Keratinocyte (primary cell): ENCODE measurements around the gene ADM5. TPM values are rescaled to one million over a fixed set of nuclear protein-coding genes. Genes with fewer than 3 reads are reported as not detected.

ENCODE experiments used
- DNase-seq: peaks from one replicate; pipeline ENCODE4 v3.0.0-alpha.2; 2011; ENCODE audit warnings: low read depth, missing footprints, low spot score
- FAIRE-seq: peaks from 2 replicates; lab custom pipeline; 2011; peaks lifted over from hg19 to GRCh38; lab: Jason Lieb, UNC
- H2AFZ ChIP-seq: 2 replicates; pipeline ENCODE4 v1.6.0; 2012; ENCODE audit warnings: low read length, control low read depth, inconsistent platforms; ENCODE audit not compliant: control insufficient read depth
- H3K27ac ChIP-seq: 2 replicates; pipeline ENCODE4 v1.5.1; 2011; ENCODE audit warnings: low read length; ENCODE audit not compliant: control insufficient read depth, insufficient read depth
- H3K27me3 ChIP-seq: 3 replicates; pipeline ENCODE4 v1.6.0; 2011; ENCODE audit warnings: low read length; ENCODE audit not compliant: control insufficient read depth, insufficient read depth; ENCODE audit errors: extremely low read depth
- H3K36me3 ChIP-seq, 2 experiments: 2 replicates in 1 of 2; 3 replicates in 1 of 2; pipeline ENCODE4 v1.5.1; 2011; ENCODE audit warnings: low read length in 2 of 2, mild to moderate bottlenecking in 1 of 2; ENCODE audit not compliant: control insufficient read depth in 2 of 2, insufficient read depth in 2 of 2; ENCODE audit errors: extremely low read depth in 1 of 2
- H3K4me1 ChIP-seq: 3 replicates; pipeline ENCODE4 v1.5.1; 2011; ENCODE audit warnings: low read length; ENCODE audit not compliant: control insufficient read depth, insufficient read depth; ENCODE audit errors: extremely low read depth
- H3K4me2 ChIP-seq: 3 replicates; pipeline ENCODE4 v1.6.0; 2011; ENCODE audit warnings: low read depth, low read length; ENCODE audit not compliant: control insufficient read depth, insufficient read depth; ENCODE audit errors: extremely low read depth
- H3K4me3 ChIP-seq, 3 experiments: fragments of 200-600 bp in 1 of 3; sonication (generic) in 1 of 3; 2 replicates in 2 of 3; 3 replicates in 1 of 3; pipeline ENCODE4 v1.5.1; 2011 to 2016; ENCODE audit warnings: low read length in 3 of 3, mild to moderate bottlenecking in 3 of 3, control low read depth in 2 of 3, inconsistent platforms in 1 of 3, low read depth in 1 of 3, mixed read lengths in 1 of 3, mixed run types in 1 of 3, moderate library complexity in 1 of 3; ENCODE audit not compliant: control insufficient read depth in 2 of 3, insufficient read depth in 2 of 3; ENCODE audit errors: extremely low read depth in 1 of 3
- H3K79me2 ChIP-seq: 2 replicates; pipeline ENCODE4 v1.6.0; 2012; ENCODE audit warnings: low read length; ENCODE audit not compliant: control insufficient read depth, insufficient read depth
- H3K9ac ChIP-seq: 3 replicates; pipeline ENCODE4 v1.6.0; 2011; ENCODE audit warnings: low read length; ENCODE audit not compliant: control insufficient read depth, insufficient read depth; ENCODE audit errors: extremely low read depth
- H3K9me1 ChIP-seq: 3 replicates; pipeline ENCODE4 v1.6.0; 2011; ENCODE audit warnings: low read length; ENCODE audit not compliant: control insufficient read depth, insufficient read depth; ENCODE audit errors: extremely low read depth
- H3K9me3 ChIP-seq: 2 replicates; pipeline ENCODE4 v1.5.1; 2012; ENCODE audit warnings: low read depth, low read length; ENCODE audit not compliant: control insufficient read depth
- H4K20me1 ChIP-seq: 3 replicates; pipeline ENCODE4 v1.6.0; 2011; ENCODE audit warnings: low read length; ENCODE audit not compliant: control insufficient read depth, insufficient read depth; ENCODE audit errors: extremely low read depth
- EZH2 ChIP-seq: IDR thresholded peaks from one replicate; pipeline ENCODE4 v1.6.1; 2012; ENCODE audit warnings: inconsistent platforms, mild to moderate bottlenecking, low read length, moderate library complexity
- dilution Hi-C: fragments of 300-500 bp; cut with MboI; formaldehyde crosslinking; loops from one replicate; pipeline ENCODE4 v1.7.0; 2020; ENCODE audit warnings: low sequenced_read_pairs; ENCODE audit not compliant: extremely low pct_ligation_motif_present
- polyA plus RNA-seq, 5 experiments: library from polyadenylated mRNA; depleted of rRNA in 3 of 5; stranded (reverse) in 3 of 5; stranded (forward) in 1 of 5; unstranded in 1 of 5; fragments of >200 nt; gene quantifications; 1 replicate in 1 of 5; 2 replicates in 3 of 5; 3 replicates in 1 of 5; pipeline versions ENCODE4 v1.2.1 to v1.2.3, GENCODE V29; 2011 to 2012; ENCODE audit warnings: missing spikeins in 2 of 5, low read depth in 1 of 5, low replicate concordance in 1 of 5
- TF ChIP-seq, protein P1 (sequence below), 3 experiments: IDR thresholded peaks in 1 of 3; conservative IDR thresholded peaks in 1 of 3; optimal IDR thresholded peaks in 1 of 3; 2 replicates in 2 of 3; 3 replicates in 1 of 3; pipeline versions ENCODE3 to v1.5.1; 2011; ENCODE audit warnings: low read length in 3 of 3, mild to moderate bottlenecking in 3 of 3, moderate library complexity in 2 of 3, control low read depth in 1 of 3, inconsistent platforms in 1 of 3; ENCODE audit not compliant: insufficient read depth in 2 of 3; ENCODE audit errors: extremely low read depth in 1 of 3

ADM5 gene
- polyA plus RNA-seq, 1 donor (not counting 4 experiments of a cell fraction or from before 2014, with no cell fraction given) = 0.73 TPM

DNA sequence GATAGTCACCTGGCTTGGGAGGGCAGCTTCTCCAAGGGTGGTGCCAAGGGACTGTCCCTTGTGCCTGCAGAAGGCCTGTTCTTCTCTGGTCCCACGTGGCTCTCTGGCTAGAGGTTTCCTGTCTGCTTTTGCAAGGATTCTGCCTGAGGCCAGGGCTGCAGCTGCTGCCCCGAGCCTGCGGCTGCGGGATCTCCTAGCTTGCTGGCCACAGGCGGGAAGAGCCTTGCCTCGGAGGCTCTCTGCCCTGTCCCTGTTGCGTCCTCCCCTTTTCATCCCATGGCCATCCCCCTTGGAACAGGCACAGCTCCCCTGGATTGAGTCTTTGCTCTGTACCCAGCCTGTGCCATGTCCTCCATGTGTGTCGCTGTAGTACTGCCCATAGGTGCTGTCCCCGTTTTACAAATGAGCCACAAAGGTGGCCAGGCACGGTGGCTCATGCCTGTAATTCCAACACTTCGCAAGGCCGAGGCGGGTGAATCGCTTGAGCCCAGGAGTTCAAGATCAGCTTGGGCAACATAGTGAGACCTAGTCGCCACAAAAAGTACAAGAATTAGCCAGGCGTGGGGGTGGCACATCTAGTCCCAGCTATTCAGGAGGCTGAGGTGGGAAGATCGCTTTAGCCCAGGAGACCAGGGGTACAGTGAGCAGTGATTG lies 32.8 kb upstream of the ADM5 start:
- Histone ChIP-seq H3K79me2 (peaks cover 14% of the 10 kb centered on the region), H3K9me3 (no peaks in the 10 kb centered on the region), H3K4me3 (no peak overlapping the region), H3K4me2 (no peak overlapping the region), H3K27me3 (no peaks in the 10 kb centered on the region), H3K9me1 (no peaks in the 10 kb centered on the region), H3K36me3 (peaks cover 48 to 54% of the 10 kb centered on the region in 2 experiments), H4K20me1 (peaks cover 5% of the 10 kb centered on the region), H3K9ac (no peak overlapping the region), H3K4me1 (no peaks in the 10 kb centered on the region), H2AFZ (no peak overlapping the region), H3K27ac (no peak overlapping the region)
- FAIRE-seq (no peak), DNase-seq (no peak)
- dilution Hi-C loops = no loop called here
- TF ChIP-seq, protein P1, sequence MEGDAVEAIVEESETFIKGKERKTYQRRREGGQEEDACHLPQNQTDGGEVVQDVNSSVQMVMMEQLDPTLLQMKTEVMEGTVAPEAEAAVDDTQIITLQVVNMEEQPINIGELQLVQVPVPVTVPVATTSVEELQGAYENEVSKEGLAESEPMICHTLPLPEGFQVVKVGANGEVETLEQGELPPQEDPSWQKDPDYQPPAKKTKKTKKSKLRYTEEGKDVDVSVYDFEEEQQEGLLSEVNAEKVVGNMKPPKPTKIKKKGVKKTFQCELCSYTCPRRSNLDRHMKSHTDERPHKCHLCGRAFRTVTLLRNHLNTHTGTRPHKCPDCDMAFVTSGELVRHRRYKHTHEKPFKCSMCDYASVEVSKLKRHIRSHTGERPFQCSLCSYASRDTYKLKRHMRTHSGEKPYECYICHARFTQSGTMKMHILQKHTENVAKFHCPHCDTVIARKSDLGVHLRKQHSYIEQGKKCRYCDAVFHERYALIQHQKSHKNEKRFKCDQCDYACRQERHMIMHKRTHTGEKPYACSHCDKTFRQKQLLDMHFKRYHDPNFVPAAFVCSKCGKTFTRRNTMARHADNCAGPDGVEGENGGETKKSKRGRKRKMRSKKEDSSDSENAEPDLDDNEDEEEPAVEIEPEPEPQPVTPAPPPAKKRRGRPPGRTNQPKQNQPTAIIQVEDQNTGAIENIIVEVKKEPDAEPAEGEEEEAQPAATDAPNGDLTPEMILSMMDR (optimal IDR thresholded peaks at IDR 0.05 in 1 of 3, IDR thresholded peaks at IDR 0.05 in 1 of 3, conservative IDR thresholded peaks at IDR 0.05 in 1 of 3; ENCODE audit: extremely low read depth in 1 of 3, insufficient read depth in 2 of 3, low read length in 3 of 3) = no peak
- TF ChIP-seq EZH2 = no peak

DNA sequence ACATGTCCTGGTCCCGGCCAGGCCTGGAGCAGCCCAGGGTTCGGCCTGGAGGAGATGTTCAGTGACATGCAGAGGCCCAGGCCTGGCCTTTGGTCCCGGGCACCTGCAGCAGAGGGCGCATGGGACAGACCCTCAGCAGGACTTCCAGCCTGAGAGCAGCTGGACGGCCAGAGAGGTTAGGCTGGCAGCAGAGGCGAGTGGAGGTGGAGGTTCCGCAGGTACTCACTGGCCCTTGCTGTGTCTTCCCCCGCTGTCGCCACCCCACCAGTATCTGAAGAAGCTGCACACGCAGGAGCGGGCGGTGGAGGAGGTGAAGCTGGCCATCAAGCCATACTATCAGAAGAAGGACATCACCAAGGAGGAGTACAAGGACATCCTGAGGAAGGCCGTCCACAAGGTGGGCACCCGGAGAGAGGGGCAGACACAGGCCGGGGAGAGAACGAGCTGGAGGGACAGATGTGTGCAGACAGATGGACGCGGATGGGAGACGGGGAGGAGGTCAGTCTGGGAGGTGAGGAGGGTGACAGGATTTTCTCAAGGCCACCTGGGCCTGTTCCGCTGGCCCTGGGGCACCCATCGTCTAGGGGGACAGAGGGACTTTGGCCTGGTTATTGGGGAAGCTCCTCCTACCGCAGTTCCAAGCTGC lies 31.8 kb upstream of the ADM5 start:
- Histone ChIP-seq H3K4me2 (no peak overlapping the region), H3K9ac (no peak overlapping the region), H3K9me1 (no peaks in the 10 kb centered on the region), H3K27me3 (no peaks in the 10 kb centered on the region), H3K79me2 (peaks cover 16% of the 10 kb centered on the region), H2AFZ (no peak overlapping the region), H3K27ac (no peak overlapping the region), H3K9me3 (no peaks in the 10 kb centered on the region), H3K36me3 (peaks cover 54 to 56% of the 10 kb centered on the region in 2 experiments), H3K4me3 (no peak overlapping the region), H3K4me1 (no peaks in the 10 kb centered on the region), H4K20me1 (peaks cover 3% of the 10 kb centered on the region)
- dilution Hi-C loops = no loop called here
- DNase-seq (no peak), FAIRE-seq (no peak)
- TF ChIP-seq, protein P1 (optimal IDR thresholded peaks at IDR 0.05 in 1 of 3, IDR thresholded peaks at IDR 0.05 in 1 of 3, conservative IDR thresholded peaks at IDR 0.05 in 1 of 3; ENCODE audit: extremely low read depth in 1 of 3, insufficient read depth in 2 of 3, low read length in 3 of 3) = no peak
- TF ChIP-seq EZH2 = no peak
